Stomach (tissue), 4 donors: ENCODE results near the gene SLC35F3.

Experiments
- CTCF ChIP-seq, 7 experiments: fragments of 450-650 bp in 4 of 7; fragments of 200-600 bp in 3 of 7; sonication (generic) in 3 of 7; IDR thresholded peaks; one replicate each; pipeline ENCODE4 v1.5.1; 2016 to 2019; ENCODE audit warnings: antibody characterized with exemption in 7 of 7, control low read depth in 2 of 7, mild to moderate bottlenecking in 1 of 7
- EP300 ChIP-seq: sonication (generic); formaldehyde crosslinking; IDR thresholded peaks from one replicate; pipeline ENCODE4 v1.6.1; 2017; ENCODE audit warnings: antibody characterized with exemption
- POLR2A ChIP-seq, 4 donors: fragments of 450-650 bp; IDR thresholded peaks; one replicate each; pipeline ENCODE4 v1.6.1; 2016; ENCODE audit warnings: antibody characterized with exemption in 4 of 4, control low read depth in 2 of 4, mild to moderate bottlenecking in 1 of 4, moderate library complexity in 1 of 4

- no peak for TF ChIP-seq CTCF (IDR thresholded peaks at IDR 0.05)
- no peak for TF ChIP-seq EP300
- no peak for TF ChIP-seq POLR2A (IDR thresholded peaks at IDR 0.05)
Measured at GRCh38 chr1:234022302-234022701, 117.8 kb downstream of the SLC35F3 start.
